GM19023 (cell line): ENCODE measurements around the gene HNRNPUL1.
"Not testable (repeated sequence)": the region's sequence is repeated elsewhere in the genome, so short reads cannot be mapped to it uniquely, and the experiment has no call there.

ENCODE experiments used
- ATAC-seq: cut with Tn5 transposase; IDR thresholded peaks from one replicate; pipeline ENCODE4 v1.9.1; 2021; ENCODE audit warnings: mild to moderate bottlenecking, moderate library complexity; ENCODE audit not compliant: unreplicated experiment

HNRNPUL1 gene

GRCh38 chr19:41324231-41324702 lies 60.1 kb downstream of the HNRNPUL1 start:
- no peak for ATAC-seq

DNA sequence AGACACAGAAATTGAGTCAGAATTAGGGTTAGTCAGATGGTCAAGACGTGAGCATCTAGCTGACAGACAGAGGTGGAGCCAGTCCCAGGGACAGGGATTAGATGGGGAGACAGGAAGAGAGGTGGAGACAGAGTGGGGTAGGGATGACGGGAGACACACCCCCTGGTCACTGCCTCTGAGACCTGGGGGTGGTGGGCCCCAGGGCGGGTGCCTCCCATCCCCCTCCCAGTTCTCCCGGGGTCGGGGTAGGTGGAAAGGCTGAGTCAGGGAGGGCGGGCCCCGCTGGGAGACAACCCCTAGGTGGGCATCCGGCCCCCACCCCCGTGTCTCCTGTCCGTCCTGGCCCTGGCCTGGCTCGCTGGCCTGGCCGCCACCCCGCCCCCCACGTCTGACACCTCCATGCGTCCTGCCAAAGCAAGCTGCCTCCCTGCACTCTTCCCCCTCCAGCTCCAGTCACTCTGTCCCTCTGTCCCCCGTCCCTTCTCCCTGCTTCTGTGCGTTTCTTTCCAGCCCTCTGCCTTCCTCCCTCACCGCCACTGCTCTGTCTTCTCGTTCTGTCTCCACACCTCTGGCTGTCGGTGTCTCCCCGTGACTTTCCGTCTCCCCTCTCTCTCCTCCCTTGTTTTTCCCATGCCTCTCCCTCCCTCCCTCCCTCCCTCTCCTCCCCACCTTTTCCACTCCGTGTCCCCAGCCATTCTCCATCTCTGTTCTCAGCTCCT lies 60.9 kb downstream of the HNRNPUL1 start:
- no peak for ATAC-seq

DNA sequence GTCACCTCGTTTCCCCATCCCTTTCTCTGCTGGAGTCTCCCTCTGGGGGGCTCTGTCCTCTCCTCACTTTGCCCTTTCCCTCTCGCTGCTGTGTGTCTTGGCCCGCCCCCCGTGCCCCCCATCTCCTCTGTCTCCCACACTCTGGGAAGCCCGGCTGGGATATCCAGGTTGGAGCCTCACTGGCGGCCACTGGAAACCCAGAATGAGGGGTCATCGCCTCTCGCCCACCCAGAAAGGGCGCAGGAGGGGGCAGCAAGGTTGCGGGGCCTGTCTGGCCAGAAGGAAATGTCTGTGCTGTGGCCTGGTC lies 61.4 kb downstream of the HNRNPUL1 start:
- ATAC-seq: no peak

GRCh38 chr19:41325947-41326706 lies 62.0 kb downstream of the HNRNPUL1 start:
- ATAC-seq: no peak

DNA sequence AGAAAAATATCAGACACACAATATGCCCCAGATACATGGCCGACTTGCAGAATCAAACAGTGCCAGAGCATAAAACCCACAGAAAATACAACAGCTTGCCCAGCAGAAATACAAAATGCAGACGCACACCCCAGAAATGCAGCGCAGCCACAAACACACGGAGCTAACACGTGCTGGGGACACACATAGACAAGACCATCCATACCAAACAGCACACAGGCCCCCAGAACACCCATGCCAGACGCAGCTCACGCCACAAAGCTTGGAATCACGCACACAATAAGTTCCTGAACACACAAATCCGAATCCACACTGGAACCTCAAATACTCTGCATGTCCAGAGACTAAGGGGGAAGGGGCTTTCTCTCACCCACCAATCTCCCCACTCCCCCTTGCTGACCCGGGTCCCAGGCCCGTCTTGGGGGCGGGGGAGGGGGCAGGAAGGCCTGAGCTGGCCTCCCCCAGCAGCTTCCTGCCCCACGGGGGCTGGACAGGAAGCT lies 63.0 kb downstream of the HNRNPUL1 start:
- no peak for ATAC-seq

DNA sequence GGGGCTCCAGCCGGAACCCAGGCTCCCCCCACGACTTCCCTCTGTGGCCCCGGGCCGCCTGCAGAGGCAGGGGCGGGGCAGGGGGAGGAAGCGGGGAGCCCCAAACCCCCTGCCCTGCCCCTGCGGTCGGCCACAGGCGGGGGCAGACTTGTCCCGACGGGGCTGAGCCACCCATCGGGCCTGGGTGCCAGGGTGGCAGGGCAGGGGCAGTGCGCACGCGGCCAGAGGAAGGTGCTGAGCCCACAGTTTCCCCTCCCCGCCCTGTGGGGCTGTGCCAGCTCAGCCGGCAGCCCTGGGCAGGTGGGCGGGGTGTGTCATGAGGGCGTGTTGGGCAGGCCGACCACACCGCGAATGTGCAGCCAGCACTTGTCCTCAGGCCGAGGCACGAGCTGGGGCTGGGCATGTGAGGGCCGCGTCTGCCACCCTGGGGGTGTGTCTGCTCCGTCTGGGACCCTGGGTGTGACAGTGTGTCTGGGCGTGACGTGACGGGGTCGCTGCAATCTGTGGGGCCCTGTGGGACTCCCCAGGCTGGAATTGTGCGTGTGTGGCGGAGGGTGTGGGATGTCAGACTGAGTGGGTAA lies 63.5 kb downstream of the HNRNPUL1 start:
- ATAC-seq: peak; percentile 48

DNA sequence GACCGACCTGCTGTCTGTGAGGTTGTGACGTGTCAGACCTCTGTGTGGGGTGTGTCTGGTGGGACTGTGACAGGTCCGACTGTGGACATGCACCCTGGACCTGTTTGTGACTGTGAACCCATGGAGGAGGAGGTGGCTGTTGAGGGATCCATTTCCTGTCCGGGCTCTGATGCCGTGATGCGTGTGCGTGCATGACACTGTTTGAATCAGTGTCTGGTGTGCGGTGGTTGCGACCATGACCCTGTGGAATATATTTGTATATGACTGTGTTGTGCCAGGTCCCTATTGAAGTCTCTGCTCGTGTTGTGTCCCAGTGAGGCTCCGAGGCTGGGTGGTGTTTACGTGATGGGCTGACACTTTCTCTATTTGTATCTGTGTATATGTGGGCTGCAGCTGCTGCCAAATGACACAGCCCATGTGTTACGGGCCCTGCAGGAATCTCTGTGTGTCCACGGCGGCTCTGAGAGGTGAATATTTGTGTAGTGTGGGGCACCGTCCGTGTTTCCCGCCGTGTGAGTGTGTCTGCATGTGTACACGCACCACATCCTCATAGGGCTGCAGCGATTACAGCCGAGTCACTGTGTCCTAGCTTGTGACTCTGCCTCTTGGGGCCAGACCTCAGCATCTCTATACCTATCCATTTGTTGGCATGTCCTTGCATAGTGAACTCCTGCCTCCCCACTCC lies 64.1 kb downstream of the HNRNPUL1 start:
- no peak for ATAC-seq

- no peak for ATAC-seq
These were observed 64.7 kb downstream of the HNRNPUL1 start for GRCh38 chr19:41328842-41329225.

DNA sequence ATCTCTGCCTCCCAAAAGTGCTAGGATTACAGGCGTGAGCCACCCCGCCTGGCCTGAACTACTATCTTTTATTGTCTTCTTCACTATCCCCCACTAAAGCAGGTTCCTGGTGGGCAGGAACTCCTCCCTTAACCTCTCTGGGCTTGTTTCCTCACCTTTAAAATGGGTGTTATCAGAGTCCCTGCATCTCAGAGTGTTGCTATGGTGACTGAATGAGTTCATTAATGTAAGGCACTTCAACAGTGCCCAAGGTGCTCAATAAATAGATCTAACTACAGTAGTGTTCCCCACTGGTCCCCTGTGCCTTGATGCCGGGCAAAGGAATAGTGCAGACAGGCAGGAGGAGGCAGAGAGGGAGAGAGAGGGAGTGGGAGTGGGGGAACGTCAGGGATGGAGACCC lies 66.3 kb downstream of the HNRNPUL1 start:
- no peak for ATAC-seq

DNA sequence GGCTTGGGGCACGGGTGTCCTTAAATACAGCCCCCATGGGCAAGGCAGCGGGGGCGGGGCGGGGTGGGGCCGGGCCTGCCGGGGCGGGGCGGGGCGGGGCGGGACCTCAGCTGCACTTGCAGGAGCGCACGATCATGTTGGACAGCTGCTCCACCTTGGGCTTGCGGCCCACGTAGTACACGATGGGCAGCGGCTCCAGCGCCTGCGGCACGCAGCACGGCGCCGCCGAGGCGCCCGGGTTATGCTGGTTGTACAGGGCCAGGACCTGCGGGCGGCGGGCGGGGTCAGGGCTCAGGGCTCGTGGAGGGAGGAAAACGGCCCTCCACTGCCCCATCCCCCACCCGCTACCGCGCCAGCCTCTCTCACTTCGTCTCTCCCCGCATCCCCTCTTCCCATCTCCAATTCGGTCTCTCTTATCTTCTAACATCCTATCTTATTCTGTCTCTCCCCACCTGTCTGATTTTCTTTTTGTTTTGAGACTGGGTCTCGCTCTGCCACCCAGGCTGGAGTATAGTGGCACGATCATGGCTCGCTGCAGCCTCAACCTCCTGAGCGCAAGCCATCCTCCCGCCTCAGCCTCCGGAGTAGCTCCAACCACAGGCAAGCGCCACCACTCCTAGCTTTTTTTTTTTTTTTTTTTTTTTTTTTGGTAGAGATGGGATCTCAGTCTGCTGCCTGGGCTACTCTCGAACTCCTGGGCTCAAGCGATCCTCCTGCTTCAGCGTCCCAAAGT lies 66.9 kb downstream of the HNRNPUL1 start:
- no peak for ATAC-seq

DNA sequence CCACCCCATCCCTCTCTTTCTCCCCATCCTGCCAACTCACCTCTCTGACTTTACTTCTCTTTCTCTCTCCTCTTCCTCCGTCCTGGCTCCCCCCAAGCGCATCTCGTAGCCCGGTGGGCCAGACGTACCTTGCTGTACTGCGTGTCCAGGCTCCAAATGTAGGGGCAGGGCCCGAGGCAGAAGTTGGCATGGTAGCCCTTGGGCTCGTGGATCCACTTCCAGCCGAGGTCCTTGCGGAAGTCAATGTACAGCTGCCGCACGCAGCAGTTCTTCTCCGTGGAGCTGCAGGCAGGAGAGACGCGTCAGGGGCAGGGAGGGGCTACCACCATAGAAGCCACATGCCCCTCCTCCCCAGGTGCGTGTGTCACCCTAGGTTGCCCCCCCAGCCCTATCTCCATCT lies 67.8 kb downstream of the HNRNPUL1 start:
- no peak for ATAC-seq

DNA sequence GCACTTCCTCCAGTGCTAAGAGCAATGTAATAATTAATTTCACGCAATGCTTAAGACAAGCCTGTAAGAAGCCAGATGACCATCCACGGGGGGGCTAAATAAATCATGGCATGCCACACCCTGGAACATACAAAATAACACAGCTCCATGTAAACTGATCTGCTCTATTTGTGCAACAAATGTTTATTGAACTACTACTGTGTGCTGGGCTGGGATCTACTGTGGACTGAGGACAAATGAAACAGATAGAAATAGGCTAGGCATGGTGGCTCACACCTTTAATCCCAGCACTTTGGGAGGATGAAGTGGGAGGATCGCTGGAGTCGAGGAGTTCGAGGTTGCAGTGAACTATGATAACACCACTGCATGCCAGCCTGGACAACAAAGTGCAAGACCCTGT lies 68.3 kb downstream of the HNRNPUL1 start:
- no peak for ATAC-seq

DNA sequence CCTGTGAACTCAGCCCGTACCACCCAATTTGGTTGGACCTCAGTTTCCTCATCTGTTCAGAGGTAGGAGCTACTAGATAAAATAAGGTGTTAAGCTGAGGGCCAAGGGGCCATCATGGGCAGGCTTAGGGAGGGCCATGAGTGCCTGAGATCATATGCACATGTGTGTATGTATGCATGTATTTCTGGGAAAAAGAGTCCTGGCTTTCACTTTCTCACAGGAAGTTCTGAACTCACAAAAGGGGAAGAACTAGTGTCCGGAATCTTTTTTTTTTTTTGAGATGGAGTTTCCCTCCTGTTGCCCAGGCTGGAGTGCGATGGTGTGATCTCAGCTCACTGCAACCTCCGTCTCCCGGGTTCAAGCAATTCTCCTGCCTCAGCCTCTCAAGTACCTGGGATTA lies 70.6 kb downstream of the HNRNPUL1 start:
- no peak for ATAC-seq

GRCh38 chr19:41335467-41335866 lies 71.3 kb downstream of the HNRNPUL1 start:
- ATAC-seq: no peak

DNA sequence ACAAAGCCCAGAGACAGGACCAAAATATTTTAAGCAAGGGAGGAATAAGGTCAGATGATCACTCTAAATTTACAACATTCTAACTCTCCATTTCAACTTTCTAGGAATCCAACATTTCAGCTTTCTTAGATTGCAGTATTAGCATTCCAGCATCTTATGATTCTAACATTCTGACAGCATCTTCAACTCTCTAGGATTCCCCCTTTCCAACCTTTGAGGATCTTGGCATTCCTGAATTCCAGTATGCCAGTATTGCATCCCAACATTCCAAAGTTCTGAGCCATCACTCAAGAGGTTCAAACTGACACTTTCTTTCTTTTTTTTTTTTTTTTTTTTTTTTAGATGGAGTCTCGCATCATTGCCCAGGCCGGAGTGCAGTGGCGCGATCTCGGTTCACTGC lies 75.8 kb downstream of the HNRNPUL1 start:
- no peak for ATAC-seq

DNA sequence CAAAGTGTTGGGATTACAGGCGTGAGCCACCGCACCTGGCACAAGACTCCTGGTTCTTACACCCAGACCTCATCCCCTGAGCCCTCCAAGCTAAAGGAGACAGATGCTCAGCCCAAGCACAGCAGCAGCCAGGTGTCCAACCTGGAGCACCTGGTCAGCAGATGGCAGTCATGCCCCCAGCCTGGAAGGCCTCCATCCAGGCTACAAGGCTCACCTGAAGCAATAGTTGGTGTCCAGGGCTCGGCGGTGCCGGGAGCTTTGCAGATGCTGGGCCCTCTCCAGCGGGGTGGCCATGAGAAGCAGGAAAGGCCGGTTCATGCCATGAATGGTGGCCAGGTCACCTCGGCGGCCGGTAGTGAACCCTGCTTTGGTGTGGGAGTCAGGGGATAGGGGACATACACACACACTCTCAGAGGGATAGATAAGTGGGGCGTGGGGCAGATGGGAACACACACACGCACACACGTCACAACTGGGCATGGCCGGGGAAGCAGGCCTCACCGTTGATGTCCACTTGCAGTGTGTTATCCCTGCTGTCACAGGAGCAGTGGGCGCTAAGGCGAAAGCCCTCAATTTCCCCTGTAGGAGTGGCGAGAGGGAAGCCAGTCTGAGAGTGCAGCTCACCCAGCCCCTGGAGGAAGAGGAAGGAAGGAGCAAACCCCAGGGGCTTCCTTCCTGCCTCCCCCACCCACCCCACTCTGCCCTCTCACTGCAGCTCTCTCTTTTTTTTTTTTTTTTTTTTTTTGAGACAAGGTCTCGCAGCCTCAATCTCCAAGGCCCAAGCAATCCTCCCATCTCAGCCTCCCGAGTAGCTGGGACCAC lies 77.7 kb downstream of the HNRNPUL1 start:
- ATAC-seq: no peak

GRCh38 chr19:41344162-41344561 lies 80.0 kb downstream of the HNRNPUL1 start:
- no peak for ATAC-seq

DNA sequence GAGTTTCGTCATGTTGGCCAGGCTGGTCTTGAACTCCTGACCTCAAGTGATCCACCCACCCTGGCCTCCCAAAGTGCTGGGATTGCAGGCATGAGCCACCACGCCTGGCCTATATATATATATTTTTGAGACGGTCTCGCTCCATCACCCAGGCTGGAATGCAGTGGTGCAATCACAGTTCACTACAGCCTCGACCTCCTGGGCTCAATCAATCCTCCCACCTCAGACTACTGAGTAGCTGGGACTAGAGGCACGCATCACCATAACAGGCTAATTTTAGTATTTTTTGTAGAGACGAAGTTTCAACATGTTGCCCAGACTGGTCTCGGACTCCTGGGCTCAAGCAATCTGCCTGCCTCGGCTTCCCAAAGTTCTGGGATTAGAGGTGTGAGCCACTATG lies 82.7 kb downstream of the HNRNPUL1 start:
- ATAC-seq: not testable (repeated sequence)

GRCh38 chr19:41350735-41351338 lies 86.7 kb downstream of the HNRNPUL1 start:
- ATAC-seq: no peak
